ENCODE results near the gene OTC. TPM values are rescaled to one million over a fixed set of nuclear protein-coding genes. Genes with fewer than 3 reads are reported as not detected.

The OTC gene
- total RNA-seq, 1 donor from 2014 or later = not detected

- no peak overlapping the region for H3K4me3 Mint-ChIP-seq (ENCODE audit: unreplicated experiment)
- no peak overlapping the region for H3K27ac Mint-ChIP-seq (ENCODE audit: unreplicated experiment)
- no peak for DNase-seq (ENCODE audit: low spot score)
- peaks cover 7% of the 10 kb centered on the region for H3K9me3 Mint-ChIP-seq (ENCODE audit: low read depth)
- no peak for TF ChIP-seq CTCF (IDR thresholded peaks at IDR 0.05)
- H3K27me3 Mint-ChIP-seq (ENCODE audit: low read depth) = peaks cover 2% of the 10 kb centered on the region
- H3K36me3 Mint-ChIP-seq (ENCODE audit: low read depth) = no peaks in the 10 kb centered on the region
- H3K4me1 Mint-ChIP-seq (ENCODE audit: low read depth) = no peaks in the 10 kb centered on the region
These were observed 84.7 kb downstream of the OTC start for GRCh38 chrX:38437093-38437492.

- Mint-ChIP-seq H3K27me3 (ENCODE audit: low read depth) (peaks cover 2% of the 10 kb centered on the region), H3K36me3 (ENCODE audit: low read depth) (no peaks in the 10 kb centered on the region), H3K4me1 (ENCODE audit: low read depth) (no peaks in the 10 kb centered on the region), H3K9me3 (ENCODE audit: low read depth) (peaks cover 4% of the 10 kb centered on the region), H3K27ac (ENCODE audit: unreplicated experiment) (no peak overlapping the region), H3K4me3 (ENCODE audit: unreplicated experiment) (no peak overlapping the region)
- no peak for TF ChIP-seq CTCF (IDR thresholded peaks at IDR 0.05)
- DNase-seq (ENCODE audit: low spot score) = no peak
These were observed 85.9 kb downstream of the OTC start for GRCh38 chrX:38438321-38438720.

- Mint-ChIP-seq H3K36me3 (ENCODE audit: low read depth) (no peaks in the 10 kb centered on the region), H3K27ac (ENCODE audit: unreplicated experiment) (no peak overlapping the region), H3K4me1 (ENCODE audit: low read depth) (no peaks in the 10 kb centered on the region), H3K9me3 (ENCODE audit: low read depth) (peaks cover 15% of the 10 kb centered on the region), H3K4me3 (ENCODE audit: unreplicated experiment) (no peak overlapping the region), H3K27me3 (ENCODE audit: low read depth) (no peaks in the 10 kb centered on the region)
- no peak for TF ChIP-seq CTCF (IDR thresholded peaks at IDR 0.05)
- DNase-seq (ENCODE audit: low spot score) = no peak
These were observed 100.2 kb downstream of the OTC start for GRCh38 chrX:38452603-38453002.

- no peak overlapping the region for H3K4me3 Mint-ChIP-seq (ENCODE audit: unreplicated experiment)
- H3K9me3 Mint-ChIP-seq (ENCODE audit: low read depth) = peaks cover 13% of the 10 kb centered on the region
- no peak overlapping the region for H3K27ac Mint-ChIP-seq (ENCODE audit: unreplicated experiment)
- H3K4me1 Mint-ChIP-seq (ENCODE audit: low read depth) = no peaks in the 10 kb centered on the region
- no peaks in the 10 kb centered on the region for H3K27me3 Mint-ChIP-seq (ENCODE audit: low read depth)
- no peaks in the 10 kb centered on the region for H3K36me3 Mint-ChIP-seq (ENCODE audit: low read depth)
- peak; percentile 48 for TF ChIP-seq CTCF (IDR thresholded peaks at IDR 0.05)
- no peak for DNase-seq (ENCODE audit: low spot score)
These were observed 105.7 kb downstream of the OTC start for GRCh38 chrX:38458071-38458470.

- no peak overlapping the region for H3K4me3 Mint-ChIP-seq (ENCODE audit: unreplicated experiment)
- no peak for TF ChIP-seq CTCF (IDR thresholded peaks at IDR 0.05)
These were observed 109.9 kb downstream of the OTC start for GRCh38 chrX:38462257-38462656.

More at GRCh38 chrX:38462257-38462656, 109.9 kb downstream of the OTC start:
- H3K4me1 Mint-ChIP-seq (ENCODE audit: low read depth) = no peaks in the 10 kb centered on the region
- no peaks in the 10 kb centered on the region for H3K36me3 Mint-ChIP-seq (ENCODE audit: low read depth)
- H3K9me3 Mint-ChIP-seq (ENCODE audit: low read depth) = peaks cover 15% of the 10 kb centered on the region
- H3K27ac Mint-ChIP-seq (ENCODE audit: unreplicated experiment) = no peak overlapping the region
- peaks cover 2% of the 10 kb centered on the region for H3K27me3 Mint-ChIP-seq (ENCODE audit: low read depth)
- no peak for DNase-seq (ENCODE audit: low spot score)
